Measurements from ENCODE around the gene SLC16A11. TPM values are rescaled to one million over a fixed set of nuclear protein-coding genes. Genes with fewer than 3 reads are reported as not detected.
A peak's percentile ranks its signal among the peaks of the same experiment; 100 is the strongest.

SLC16A11 gene
- total and polyA plus RNA-seq, 9 of the 15 experiments (the other 6 are each of a cell fraction or from before 2014, with no cell fraction given) = not detected

DNA sequence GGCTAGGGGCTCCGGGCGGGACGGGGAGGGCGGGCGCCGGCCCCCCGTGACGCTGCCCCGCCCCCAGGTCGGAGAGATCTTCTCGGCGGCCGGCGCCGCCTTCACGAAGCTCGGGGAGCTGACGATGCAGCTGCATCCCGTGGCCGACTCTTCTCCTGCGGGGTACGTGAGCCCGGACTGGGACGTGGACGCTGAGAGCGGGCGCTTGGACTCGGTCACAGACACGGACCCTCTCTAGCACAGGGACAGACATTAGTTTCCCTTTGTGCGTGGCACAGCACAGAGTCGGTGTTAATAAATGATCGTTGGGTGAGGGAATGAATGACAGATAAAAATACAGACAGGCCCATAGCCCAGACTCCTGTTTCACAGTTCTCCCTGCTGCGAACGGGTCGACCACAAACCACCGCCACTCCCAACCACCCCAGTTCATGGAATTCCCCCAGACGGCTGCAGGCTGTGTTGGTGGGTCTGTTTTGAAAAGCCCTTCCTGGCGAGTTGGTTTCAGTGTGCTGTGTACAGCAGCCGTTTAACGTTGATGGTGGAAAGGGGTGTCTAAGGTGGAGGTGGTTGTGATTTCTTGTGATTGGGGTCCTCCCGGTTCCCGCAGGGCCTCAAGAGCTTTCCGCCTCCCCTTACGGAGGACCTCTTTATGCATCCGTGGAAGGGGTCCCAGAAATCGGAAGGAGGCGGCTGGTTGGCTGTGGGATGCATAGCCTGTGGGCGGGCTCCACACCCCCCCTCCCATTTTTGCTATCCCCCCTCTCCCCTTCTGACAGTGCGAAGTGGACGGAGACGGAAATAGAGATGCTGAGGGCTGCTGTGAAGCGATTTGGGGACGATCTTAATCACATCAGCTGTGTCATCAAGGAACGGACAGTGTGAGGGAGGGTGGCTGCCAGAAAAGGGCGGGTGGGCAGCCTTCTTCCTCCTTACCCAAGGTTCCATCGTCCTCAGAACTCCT lies 28.6 kb downstream of the SLC16A11 start (continued):
- TF ChIP-seq BCLAF1 (IDR thresholded peaks at IDR 0.05; ENCODE audit: borderline replicate concordance in 1 of 2, control insufficient read depth in 1 of 2, low read depth in 2 of 2, low read length in 1 of 2) = no peak
- TF ChIP-seq, protein P1, sequence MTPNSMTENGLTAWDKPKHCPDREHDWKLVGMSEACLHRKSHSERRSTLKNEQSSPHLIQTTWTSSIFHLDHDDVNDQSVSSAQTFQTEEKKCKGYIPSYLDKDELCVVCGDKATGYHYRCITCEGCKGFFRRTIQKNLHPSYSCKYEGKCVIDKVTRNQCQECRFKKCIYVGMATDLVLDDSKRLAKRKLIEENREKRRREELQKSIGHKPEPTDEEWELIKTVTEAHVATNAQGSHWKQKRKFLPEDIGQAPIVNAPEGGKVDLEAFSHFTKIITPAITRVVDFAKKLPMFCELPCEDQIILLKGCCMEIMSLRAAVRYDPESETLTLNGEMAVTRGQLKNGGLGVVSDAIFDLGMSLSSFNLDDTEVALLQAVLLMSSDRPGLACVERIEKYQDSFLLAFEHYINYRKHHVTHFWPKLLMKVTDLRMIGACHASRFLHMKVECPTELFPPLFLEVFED (CRISPR knock-in tag; conservative IDR thresholded peaks at IDR 0.05) = no peak
- no peak for TF ChIP-seq CBX2 (IDR thresholded peaks at IDR 0.05; ENCODE audit: insufficient read depth, low read length, poor library complexity, severe bottlenecking)
- TF ChIP-seq TFAP4 (CRISPR knock-in tag; IDR thresholded peaks at IDR 0.05; ENCODE audit: borderline replicate concordance) = peak; percentile 81
- TF ChIP-seq, protein P2, sequence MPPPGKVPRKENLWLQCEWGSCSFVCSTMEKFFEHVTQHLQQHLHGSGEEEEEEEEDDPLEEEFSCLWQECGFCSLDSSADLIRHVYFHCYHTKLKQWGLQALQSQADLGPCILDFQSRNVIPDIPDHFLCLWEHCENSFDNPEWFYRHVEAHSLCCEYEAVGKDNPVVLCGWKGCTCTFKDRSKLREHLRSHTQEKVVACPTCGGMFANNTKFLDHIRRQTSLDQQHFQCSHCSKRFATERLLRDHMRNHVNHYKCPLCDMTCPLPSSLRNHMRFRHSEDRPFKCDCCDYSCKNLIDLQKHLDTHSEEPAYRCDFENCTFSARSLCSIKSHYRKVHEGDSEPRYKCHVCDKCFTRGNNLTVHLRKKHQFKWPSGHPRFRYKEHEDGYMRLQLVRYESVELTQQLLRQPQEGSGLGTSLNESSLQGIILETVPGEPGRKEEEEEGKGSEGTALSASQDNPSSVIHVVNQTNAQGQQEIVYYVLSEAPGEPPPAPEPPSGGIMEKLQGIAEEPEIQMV (tag; conservative IDR thresholded peaks at IDR 0.05; ENCODE audit: low read depth) = no peak
- TF ChIP-seq NR2F6 (CRISPR knock-in tag; IDR thresholded peaks at IDR 0.05) = no peak
- no peak for TF ChIP-seq TRIM25 (IDR thresholded peaks at IDR 0.05; ENCODE audit: borderline replicate concordance)
- TF ChIP-seq FOSL1 (tag; conservative IDR thresholded peaks at IDR 0.05) = no peak
- TF ChIP-seq THAP12 (CRISPR knock-in tag; IDR thresholded peaks at IDR 0.05) = no peak
- peak; percentile 38 for TF ChIP-seq ZNF24 (IDR thresholded peaks at IDR 0.05)
